HEK293 (cell line): ENCODE measurements around the gene NTF4.

Source experiments
- BCL11A ChIP-seq: fragments of 450-650 bp; formaldehyde crosslinking; IDR thresholded peaks from 2 replicates; pipeline ENCODE4 v1.5.1; 2016; ENCODE audit warnings: low read depth, missing biosample characterization, missing genetic modification characterization
- GLIS1 ChIP-seq: fragments of 450-650 bp; formaldehyde crosslinking; IDR thresholded peaks from 2 replicates; pipeline ENCODE4 v1.5.1; 2016; ENCODE audit warnings: missing biosample characterization, missing genetic modification characterization
- KLF1 ChIP-seq: fragments of 450-650 bp; formaldehyde crosslinking; IDR thresholded peaks from 2 replicates; pipeline ENCODE4 v1.5.1; 2016; ENCODE audit warnings: missing biosample characterization, missing genetic modification characterization
- KLF16 ChIP-seq: fragments of 450-650 bp; formaldehyde crosslinking; IDR thresholded peaks from 2 replicates; pipeline ENCODE4 v1.5.1; 2017; ENCODE audit warnings: missing biosample characterization, missing genetic modification characterization
- KLF7 ChIP-seq: fragments of 450-650 bp; formaldehyde crosslinking; IDR thresholded peaks from 2 replicates; pipeline ENCODE4 v1.5.1; 2016; ENCODE audit warnings: missing biosample characterization, missing genetic modification characterization, borderline replicate concordance
- KLF8 ChIP-seq: fragments of 450-650 bp; formaldehyde crosslinking; IDR thresholded peaks from 2 replicates; pipeline ENCODE4 v1.5.1; 2016; ENCODE audit warnings: missing biosample characterization, missing genetic modification characterization
- KLF9 ChIP-seq: fragments of 450-650 bp; formaldehyde crosslinking; IDR thresholded peaks from 2 replicates; pipeline ENCODE4 v1.5.1; 2016; ENCODE audit warnings: missing biosample characterization, missing genetic modification characterization, low read depth
- SP2 ChIP-seq: fragments of 450-650 bp; formaldehyde crosslinking; IDR thresholded peaks from 2 replicates; pipeline ENCODE4 v1.5.1; 2016; ENCODE audit warnings: missing biosample characterization, missing genetic modification characterization
- SP3 ChIP-seq: fragments of 450-650 bp; formaldehyde crosslinking; IDR thresholded peaks from 2 replicates; pipeline ENCODE4 v1.5.1; 2016; ENCODE audit warnings: missing biosample characterization, missing genetic modification characterization
- SP7 ChIP-seq: fragments of 450-650 bp; formaldehyde crosslinking; IDR thresholded peaks from 2 replicates; pipeline ENCODE4 v1.5.1; 2016; ENCODE audit warnings: missing biosample characterization, missing genetic modification characterization
- ZBTB10 ChIP-seq: fragments of 450-650 bp; formaldehyde crosslinking; IDR thresholded peaks from 2 replicates; pipeline ENCODE4 v1.5.1; 2016; ENCODE audit warnings: missing biosample characterization, missing genetic modification characterization
- ZBTB11 ChIP-seq: fragments of 450-650 bp; formaldehyde crosslinking; conservative IDR thresholded peaks from 2 replicates; pipeline ENCODE4 v1.5.1; 2016; ENCODE audit warnings: low read depth, missing biosample characterization, missing genetic modification characterization
- ZNF148 ChIP-seq: fragments of 450-650 bp; formaldehyde crosslinking; IDR thresholded peaks from 2 replicates; pipeline ENCODE4 v1.5.0; 2017; ENCODE audit warnings: missing biosample characterization, missing genetic modification characterization, borderline replicate concordance
- ZNF155 ChIP-seq: fragments of 450-650 bp; formaldehyde crosslinking; IDR thresholded peaks from 2 replicates; pipeline ENCODE4 v1.5.1; 2016; ENCODE audit warnings: missing biosample characterization, missing genetic modification characterization
- ZNF2 ChIP-seq: fragments of 450-650 bp; formaldehyde crosslinking; IDR thresholded peaks from 2 replicates; pipeline ENCODE4 v1.5.1; 2016; ENCODE audit warnings: missing biosample characterization, missing genetic modification characterization
- ZNF324 ChIP-seq: fragments of 450-650 bp; formaldehyde crosslinking; IDR thresholded peaks from 2 replicates; pipeline ENCODE4 v1.5.1; 2016; ENCODE audit warnings: missing biosample characterization, missing genetic modification characterization
- ZNF398 ChIP-seq: fragments of 450-650 bp; formaldehyde crosslinking; IDR thresholded peaks from 2 replicates; pipeline ENCODE4 v1.5.1; 2017; ENCODE audit warnings: missing biosample characterization, missing genetic modification characterization
- ZNF544 ChIP-seq: fragments of 450-650 bp; formaldehyde crosslinking; IDR thresholded peaks from 2 replicates; pipeline ENCODE4 v1.5.0; 2017; ENCODE audit warnings: missing biosample characterization, missing genetic modification characterization
- ZNF580 ChIP-seq: fragments of 450-650 bp; formaldehyde crosslinking; IDR thresholded peaks from 2 replicates; pipeline ENCODE4 v1.5.1; 2016; ENCODE audit warnings: missing biosample characterization, missing genetic modification characterization
- ZNF596 ChIP-seq: fragments of 450-650 bp; IDR thresholded peaks from 2 replicates; pipeline ENCODE4 v1.5.0; 2018; ENCODE audit warnings: missing biosample characterization, mild to moderate bottlenecking, missing genetic modification characterization, moderate library complexity
- ZNF629 ChIP-seq: fragments of 450-650 bp; formaldehyde crosslinking; IDR thresholded peaks from 2 replicates; pipeline ENCODE4 v1.5.1; 2017; ENCODE audit warnings: missing biosample characterization, missing genetic modification characterization
- ZNF654 ChIP-seq: fragments of 450-650 bp; formaldehyde crosslinking; IDR thresholded peaks from 2 replicates; pipeline ENCODE4 v1.5.1; 2016; ENCODE audit warnings: low read depth, missing biosample characterization, missing genetic modification characterization
- ZNF76 ChIP-seq: fragments of 450-650 bp; formaldehyde crosslinking; IDR thresholded peaks from 2 replicates; pipeline ENCODE4; 2016; ENCODE audit warnings: low read depth, missing biosample characterization, missing genetic modification characterization, borderline replicate concordance
- ZNF791 ChIP-seq: fragments of 450-650 bp; formaldehyde crosslinking; IDR thresholded peaks from 2 replicates; pipeline ENCODE4 v1.5.1; 2016; ENCODE audit warnings: missing biosample characterization, missing genetic modification characterization
- ZSCAN4 ChIP-seq: fragments of 450-650 bp; formaldehyde crosslinking; IDR thresholded peaks from 2 replicates; pipeline ENCODE4 v1.5.1; 2017; ENCODE audit warnings: missing biosample characterization, missing genetic modification characterization

Gene NTF4

GRCh38 chr19:49020931-49021895 lies 43.4 kb downstream of the NTF4 start (continued):
- TF ChIP-seq ZSCAN4 (tag by site-specific recombination) (peak; percentile 94), GLIS1 (tag by site-specific recombination) (peak; percentile 47), ZNF596 (tag by site-specific recombination) (peak; percentile 86), ZNF654 (tag by site-specific recombination) (no peak), ZNF544 (no peak), KLF1 (peak; percentile 79), KLF9 (tag by site-specific recombination) (peak; percentile 53), ZNF791 (tag by site-specific recombination) (peak; percentile 74; the same call in 1 of the 2 replicates), ZNF148 (tag by site-specific recombination) (no peak), ZBTB10 (peak; percentile 87), ZNF76 (tag by site-specific recombination) (peak; percentile 37; the same call in 1 of the 2 replicates), KLF7 (tag by site-specific recombination) (0 out of 2 replicates have a peak, but pooled peaks have one; percentile 56), SP7 (peak; percentile 84), SP2 (tag by site-specific recombination) (peak; percentile 34; the same call in 1 of the 2 replicates), KLF16 (tag by site-specific recombination) (peak; percentile 37; the same call in 1 of the 2 replicates), ZNF155 (no peak), SP3 (tag by site-specific recombination) (peak; percentile 45), ZNF580 (tag by site-specific recombination) (peak; percentile 60), ZNF2 (peak; percentile 32; the same call in 1 of the 2 replicates), ZBTB11 (tag by site-specific recombination) (no peak), ZNF629 (tag by site-specific recombination) (peak; percentile 29; the same call in 1 of the 2 replicates), BCL11A (peak; percentile 73; the same call in 1 of the 2 replicates), KLF8 (tag by site-specific recombination) (peak; percentile 78; the same call in 1 of the 2 replicates), ZNF324 (tag by site-specific recombination) (0 out of 2 replicates have a peak, but pooled peaks have one; percentile 41), ZNF398 (tag by site-specific recombination) (peak; percentile 87)
